ENCODE data around the gene GTF2H1.
A peak's percentile ranks its signal among the peaks of the same experiment; 100 is the strongest.

The GTF2H1 gene

DNA sequence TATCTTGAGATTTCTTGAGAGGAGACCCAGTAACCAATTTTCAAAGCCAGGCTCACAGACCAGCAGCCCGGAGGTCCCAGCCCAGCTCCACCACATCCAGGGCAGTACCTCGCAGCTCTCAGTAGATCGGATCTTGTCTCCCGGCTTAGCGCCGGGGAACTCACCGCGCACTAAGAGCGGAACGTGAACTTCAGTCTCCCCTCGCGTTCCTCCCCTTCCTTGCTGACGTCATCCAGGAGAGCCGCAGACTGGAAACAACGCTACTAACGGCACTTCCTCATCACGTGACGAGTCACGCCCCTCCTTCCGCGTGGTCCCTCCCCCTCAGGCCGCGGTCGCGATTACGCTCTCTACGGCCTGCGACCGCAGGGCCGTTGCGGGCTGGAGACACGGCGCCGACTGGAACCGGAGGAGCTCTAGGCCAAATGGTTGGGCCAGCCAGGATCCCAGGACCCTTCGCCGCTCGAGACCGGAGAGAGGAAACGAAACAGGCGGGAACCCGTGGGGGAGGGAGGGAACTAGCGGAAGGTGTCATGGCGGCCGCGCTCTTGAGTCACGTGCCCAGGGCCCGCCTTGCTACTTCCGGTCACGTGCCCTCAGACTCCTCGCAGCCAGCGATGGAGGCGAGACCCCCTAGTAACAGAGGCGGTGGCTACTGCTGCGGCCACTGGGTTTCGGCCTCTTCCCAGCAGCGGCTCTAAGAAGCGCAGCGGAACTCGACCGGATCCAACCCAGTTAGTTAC is at the start of gene GTF2H1, which contains the start of gene HPS5:
Gene GTF2H1, plus strand, starts transcription at position 599 of the 743 bp plus-strand sequence. CDS start 10,508 bp downstream, outside the sequence.
Gene HPS5, minus strand, starts transcription at position 172 of the 743 bp plus-strand sequence. CDS start 4,282 bp downstream, outside the sequence.
- H3K4me1 ChIP-seq (ENCODE audit: insufficient read depth, low read length), result peaks cover 5% of the 10 kb centered on the region
- peak within 1 kb of the TSS; percentile 99 for H3K27ac ChIP-seq (ENCODE audit: low read length)
- no peaks in the 10 kb centered on the region for H3K9me3 ChIP-seq (ENCODE audit: insufficient read depth, low read depth, low read length)
- H3K36me3 ChIP-seq (ENCODE audit: insufficient read depth, low read depth, low read length), result peaks cover 20% of the 10 kb centered on the region
- H3K27me3 ChIP-seq (ENCODE audit: insufficient read depth, low read length), result no peaks in the 10 kb centered on the region
- H3K4me3 ChIP-seq (ENCODE audit: low read length), result peak within 1 kb of the TSS; percentile 85
- H3K9ac ChIP-seq (ENCODE audit: low read depth, low read length), result peak within 1 kb of the TSS; percentile 89

DNA sequence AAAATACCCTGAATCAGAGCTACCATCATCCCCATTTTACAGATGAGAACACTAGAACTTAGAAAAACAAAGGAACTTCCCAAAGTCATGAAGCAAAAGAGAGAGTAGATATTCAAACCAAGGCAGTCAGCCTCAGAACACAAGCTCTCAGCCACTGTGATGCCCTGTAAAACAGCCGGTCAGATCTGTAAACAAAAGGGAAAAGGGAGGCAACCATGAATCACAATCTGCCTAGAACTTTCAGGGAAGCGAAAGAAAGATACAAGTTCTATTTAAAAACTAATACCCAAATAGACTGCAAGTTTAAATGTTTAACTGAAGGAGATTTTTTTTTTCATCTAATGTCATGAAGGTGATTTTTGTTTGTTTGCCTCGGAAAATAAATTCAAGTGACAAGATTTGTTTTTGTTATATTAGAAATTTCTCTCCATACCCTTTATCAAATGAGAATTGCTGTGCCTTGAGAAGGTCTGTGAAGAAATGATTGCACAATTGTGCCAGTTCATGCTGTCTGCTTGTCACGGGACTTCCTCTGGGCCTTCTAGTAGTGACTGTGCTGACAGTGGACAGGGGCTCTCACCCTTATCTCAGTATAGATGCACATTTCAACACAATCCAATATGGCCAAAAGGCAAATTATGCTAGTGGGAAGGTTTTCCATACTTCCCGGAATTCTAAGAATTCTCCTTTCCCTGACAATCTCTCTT is 44.6 kb upstream of the GTF2H1 start:
- Histone ChIP-seq H3K9ac (ENCODE audit: low read depth, low read length) (no peak overlapping the region), H3K4me1 (ENCODE audit: insufficient read depth, low read length) (no peaks in the 10 kb centered on the region), H3K36me3 (ENCODE audit: insufficient read depth, low read depth, low read length) (peaks cover 43% of the 10 kb centered on the region), H3K9me3 (ENCODE audit: insufficient read depth, low read depth, low read length) (no peaks in the 10 kb centered on the region), H3K4me3 (ENCODE audit: low read length) (no peak overlapping the region), H3K27me3 (ENCODE audit: insufficient read depth, low read length) (no peaks in the 10 kb centered on the region), H3K27ac (ENCODE audit: low read length) (no peak overlapping the region)

DNA sequence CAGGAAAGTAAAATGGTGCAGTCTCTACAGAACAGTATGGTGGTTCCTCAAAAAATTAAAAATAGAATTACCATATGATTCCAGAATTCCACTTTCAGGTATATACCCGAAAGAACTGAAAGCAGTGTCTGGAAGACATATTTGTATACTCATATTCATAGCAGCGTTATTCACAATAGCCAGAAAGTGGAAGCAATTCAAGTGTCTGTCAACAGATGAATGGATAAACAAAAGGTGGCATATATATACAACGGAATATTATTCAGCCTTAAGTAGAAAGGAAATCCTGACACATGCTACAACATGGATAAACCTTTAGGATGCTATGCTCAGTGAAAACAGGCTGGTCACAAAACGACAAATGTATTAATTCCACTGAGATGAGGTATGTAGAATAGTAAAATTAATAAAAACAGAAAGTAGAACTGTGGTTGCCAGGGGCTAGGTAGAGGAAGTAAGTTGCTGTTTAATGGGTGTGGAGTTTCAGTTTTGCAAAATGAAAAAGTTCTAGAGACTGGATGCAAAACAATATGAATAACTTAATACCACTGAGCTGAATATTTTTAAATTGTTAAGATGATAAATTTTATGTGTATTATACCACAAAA is 41.8 kb upstream of the GTF2H1 start:
- H3K36me3 ChIP-seq (ENCODE audit: insufficient read depth, low read depth, low read length), result peaks cover 71% of the 10 kb centered on the region
- H3K9me3 ChIP-seq (ENCODE audit: insufficient read depth, low read depth, low read length), result no peaks in the 10 kb centered on the region
- no peaks in the 10 kb centered on the region for H3K27me3 ChIP-seq (ENCODE audit: insufficient read depth, low read length)
- H3K4me1 ChIP-seq (ENCODE audit: insufficient read depth, low read length), result no peaks in the 10 kb centered on the region
- no peak overlapping the region for H3K9ac ChIP-seq (ENCODE audit: low read depth, low read length)
- H3K27ac ChIP-seq (ENCODE audit: low read length), result no peak overlapping the region
- no peak overlapping the region for H3K4me3 ChIP-seq (ENCODE audit: low read length)

DNA sequence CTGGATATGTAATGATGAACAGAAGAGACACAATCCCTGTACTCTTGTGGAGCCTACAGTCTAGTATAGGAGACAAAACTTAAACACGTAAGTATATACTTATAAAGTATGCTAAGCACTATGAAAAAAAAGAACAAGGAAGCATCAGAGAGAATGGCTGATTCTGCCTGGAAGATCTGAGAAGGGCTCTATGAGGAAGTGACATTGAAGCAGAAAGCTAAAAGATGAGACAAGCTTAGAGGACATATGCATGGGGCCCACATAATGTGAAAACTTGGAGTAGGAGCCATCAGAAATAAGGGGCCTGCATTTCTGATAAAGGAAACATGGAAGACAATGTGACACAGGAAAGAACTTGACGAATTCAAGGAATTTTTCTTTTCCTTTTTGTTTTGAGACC is 39.7 kb upstream of the GTF2H1 start:
- Histone ChIP-seq H3K27ac (ENCODE audit: low read length) (no peak overlapping the region), H3K27me3 (ENCODE audit: insufficient read depth, low read length) (no peaks in the 10 kb centered on the region), H3K9ac (ENCODE audit: low read depth, low read length) (no peak overlapping the region), H3K9me3 (ENCODE audit: insufficient read depth, low read depth, low read length) (no peaks in the 10 kb centered on the region), H3K4me1 (ENCODE audit: insufficient read depth, low read length) (no peaks in the 10 kb centered on the region), H3K36me3 (ENCODE audit: insufficient read depth, low read depth, low read length) (peaks cover 92% of the 10 kb centered on the region), H3K4me3 (ENCODE audit: low read length) (no peak overlapping the region)

DNA sequence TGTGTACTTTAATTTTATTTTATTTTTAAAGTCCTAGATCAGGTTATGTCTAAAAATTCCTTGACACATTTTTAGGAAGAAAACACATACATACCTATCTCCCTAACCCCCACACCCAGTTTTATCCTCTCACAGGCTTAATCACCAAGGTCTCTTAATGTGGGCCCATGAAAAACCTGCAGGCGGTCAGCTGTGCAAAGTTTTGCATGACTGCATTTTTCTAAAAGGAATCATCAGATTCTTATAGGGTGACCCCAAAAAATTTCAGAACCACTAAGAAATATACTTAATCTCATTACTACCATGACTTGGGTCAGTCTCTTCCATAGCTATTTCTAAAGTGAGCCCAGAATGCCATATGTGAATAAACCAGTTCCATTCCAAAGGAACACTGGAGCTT is 36.5 kb upstream of the GTF2H1 start:
- Histone ChIP-seq H3K9ac (ENCODE audit: low read depth, low read length) (no peak overlapping the region), H3K27me3 (ENCODE audit: insufficient read depth, low read length) (no peaks in the 10 kb centered on the region), H3K27ac (ENCODE audit: low read length) (no peak overlapping the region), H3K36me3 (ENCODE audit: insufficient read depth, low read depth, low read length) (peaks cover 95% of the 10 kb centered on the region), H3K9me3 (ENCODE audit: insufficient read depth, low read depth, low read length) (no peaks in the 10 kb centered on the region), H3K4me1 (ENCODE audit: insufficient read depth, low read length) (no peaks in the 10 kb centered on the region), H3K4me3 (ENCODE audit: low read length) (no peak overlapping the region)

DNA sequence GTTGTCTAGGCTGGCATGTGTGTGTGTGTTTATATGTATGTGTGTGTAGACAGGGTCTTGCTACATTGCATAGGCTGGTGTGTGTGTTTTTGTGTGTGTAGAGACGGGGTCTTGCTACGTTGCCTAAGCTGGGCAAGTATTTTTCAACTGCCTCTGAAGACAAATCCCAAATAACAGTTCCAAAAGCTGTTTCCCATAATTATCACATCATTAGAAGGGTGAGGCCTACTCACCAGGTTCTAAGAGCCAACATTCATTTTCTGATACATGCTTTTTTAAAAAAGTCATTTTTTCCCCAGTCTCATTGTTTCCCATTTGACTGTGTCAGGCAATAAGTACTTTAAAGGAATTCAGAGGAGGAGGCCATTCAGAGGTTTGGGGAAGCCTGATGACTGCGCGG is 33.5 kb upstream of the GTF2H1 start:
- Histone ChIP-seq H3K27ac (ENCODE audit: low read length) (no peak overlapping the region), H3K27me3 (ENCODE audit: insufficient read depth, low read length) (no peaks in the 10 kb centered on the region), H3K4me3 (ENCODE audit: low read length) (no peak overlapping the region), H3K36me3 (ENCODE audit: insufficient read depth, low read depth, low read length) (peaks cover 94% of the 10 kb centered on the region), H3K9ac (ENCODE audit: low read depth, low read length) (no peak overlapping the region), H3K9me3 (ENCODE audit: insufficient read depth, low read depth, low read length) (no peaks in the 10 kb centered on the region), H3K4me1 (ENCODE audit: insufficient read depth, low read length) (no peaks in the 10 kb centered on the region)

DNA sequence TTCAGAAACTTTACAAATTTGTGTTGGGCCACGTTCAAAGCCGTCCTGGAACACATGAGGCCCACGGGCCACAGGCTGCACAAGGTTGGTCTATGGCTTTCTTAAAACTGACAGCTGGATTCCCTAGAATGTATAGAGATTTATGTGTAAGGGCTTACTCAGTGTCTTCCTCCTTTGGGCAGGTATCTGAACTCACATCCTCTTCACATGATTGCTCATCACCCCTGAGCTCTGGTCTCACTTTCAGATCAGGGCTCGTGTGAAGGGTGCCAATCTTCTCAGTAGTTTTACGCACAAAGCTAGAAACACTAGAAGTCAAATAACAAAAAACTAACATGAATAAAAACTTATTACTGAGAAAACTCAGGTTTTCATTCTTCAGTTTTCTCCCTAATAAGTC is 27.5 kb upstream of the GTF2H1 start:
- Histone ChIP-seq H3K36me3 (ENCODE audit: insufficient read depth, low read depth, low read length) (peaks cover 92% of the 10 kb centered on the region), H3K4me3 (ENCODE audit: low read length) (no peak overlapping the region), H3K9ac (ENCODE audit: low read depth, low read length) (no peak overlapping the region), H3K27ac (ENCODE audit: low read length) (no peak overlapping the region), H3K4me1 (ENCODE audit: insufficient read depth, low read length) (no peaks in the 10 kb centered on the region), H3K27me3 (ENCODE audit: insufficient read depth, low read length) (no peaks in the 10 kb centered on the region), H3K9me3 (ENCODE audit: insufficient read depth, low read depth, low read length) (no peaks in the 10 kb centered on the region)

DNA sequence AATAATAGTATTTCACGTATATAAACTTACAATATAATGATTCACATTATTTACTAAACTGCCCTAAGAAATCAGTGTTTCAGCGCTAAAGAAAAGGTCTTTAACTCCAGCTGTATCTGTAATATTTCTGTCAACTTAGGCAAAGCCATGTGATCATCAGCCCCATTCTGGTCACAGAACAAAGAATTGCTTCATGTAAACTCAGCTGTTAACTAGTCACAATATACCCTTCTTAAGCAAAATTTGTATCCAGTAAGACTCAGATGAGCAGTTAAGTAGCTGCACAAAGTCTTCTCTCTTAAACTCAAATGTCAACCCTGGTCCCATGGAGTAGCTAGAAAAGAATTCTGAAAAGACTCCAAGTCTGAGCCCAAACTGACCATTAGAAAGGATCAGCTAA is 27.1 kb upstream of the GTF2H1 start:
- Histone ChIP-seq H3K4me3 (ENCODE audit: low read length) (no peak overlapping the region), H3K9ac (ENCODE audit: low read depth, low read length) (no peak overlapping the region), H3K36me3 (ENCODE audit: insufficient read depth, low read depth, low read length) (peaks cover 92% of the 10 kb centered on the region), H3K4me1 (ENCODE audit: insufficient read depth, low read length) (no peaks in the 10 kb centered on the region), H3K27ac (ENCODE audit: low read length) (no peak overlapping the region), H3K27me3 (ENCODE audit: insufficient read depth, low read length) (no peaks in the 10 kb centered on the region), H3K9me3 (ENCODE audit: insufficient read depth, low read depth, low read length) (no peaks in the 10 kb centered on the region)

DNA sequence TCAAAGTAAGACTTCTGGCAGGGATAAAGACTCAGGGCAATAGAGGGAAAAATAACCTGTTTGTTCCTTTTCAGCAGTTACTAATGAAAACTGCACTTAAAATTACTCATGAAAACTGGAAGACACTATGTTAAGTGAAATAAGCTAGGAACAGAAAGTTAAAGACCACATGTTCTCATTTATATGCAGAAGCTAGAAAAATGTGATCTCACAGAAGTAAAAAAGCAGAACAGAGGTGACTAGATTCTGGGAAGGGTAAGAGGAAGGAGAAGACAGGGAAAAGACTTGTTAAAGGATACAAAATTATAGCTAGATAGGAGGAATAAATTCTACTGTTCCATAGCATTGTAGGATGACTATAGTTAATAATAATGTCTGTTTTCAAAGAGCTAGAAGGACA is 22.6 kb upstream of the GTF2H1 start:
- no peak overlapping the region for H3K27ac ChIP-seq (ENCODE audit: low read length)
- no peak overlapping the region for H3K9ac ChIP-seq (ENCODE audit: low read depth, low read length)
- H3K4me3 ChIP-seq (ENCODE audit: low read length), result no peak overlapping the region
- no peaks in the 10 kb centered on the region for H3K9me3 ChIP-seq (ENCODE audit: insufficient read depth, low read depth, low read length)
- H3K27me3 ChIP-seq (ENCODE audit: insufficient read depth, low read length), result no peaks in the 10 kb centered on the region
- H3K36me3 ChIP-seq (ENCODE audit: insufficient read depth, low read depth, low read length), result peaks cover 91% of the 10 kb centered on the region
- no peaks in the 10 kb centered on the region for H3K4me1 ChIP-seq (ENCODE audit: insufficient read depth, low read length)

DNA sequence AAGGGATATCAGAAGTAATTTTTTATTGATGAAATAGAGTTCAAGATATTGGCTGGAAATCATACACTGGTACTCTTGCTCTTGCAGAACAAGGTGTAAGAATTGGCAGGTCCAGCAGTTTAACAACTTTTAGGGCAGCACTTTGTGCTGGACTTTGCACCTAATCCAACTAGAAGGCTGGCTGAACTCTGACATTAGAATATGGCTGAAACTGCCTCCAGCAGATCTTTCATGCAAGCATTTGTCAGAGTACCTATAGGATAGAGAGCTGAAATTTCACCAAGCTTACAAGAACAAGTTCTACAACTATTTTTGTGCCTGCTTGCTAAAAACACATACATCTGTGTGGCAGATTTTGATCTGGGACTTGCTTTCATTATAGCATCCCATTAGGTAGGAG is 17.6 kb upstream of the GTF2H1 start:
- peaks cover 96% of the 10 kb centered on the region for H3K36me3 ChIP-seq (ENCODE audit: insufficient read depth, low read depth, low read length)

DNA sequence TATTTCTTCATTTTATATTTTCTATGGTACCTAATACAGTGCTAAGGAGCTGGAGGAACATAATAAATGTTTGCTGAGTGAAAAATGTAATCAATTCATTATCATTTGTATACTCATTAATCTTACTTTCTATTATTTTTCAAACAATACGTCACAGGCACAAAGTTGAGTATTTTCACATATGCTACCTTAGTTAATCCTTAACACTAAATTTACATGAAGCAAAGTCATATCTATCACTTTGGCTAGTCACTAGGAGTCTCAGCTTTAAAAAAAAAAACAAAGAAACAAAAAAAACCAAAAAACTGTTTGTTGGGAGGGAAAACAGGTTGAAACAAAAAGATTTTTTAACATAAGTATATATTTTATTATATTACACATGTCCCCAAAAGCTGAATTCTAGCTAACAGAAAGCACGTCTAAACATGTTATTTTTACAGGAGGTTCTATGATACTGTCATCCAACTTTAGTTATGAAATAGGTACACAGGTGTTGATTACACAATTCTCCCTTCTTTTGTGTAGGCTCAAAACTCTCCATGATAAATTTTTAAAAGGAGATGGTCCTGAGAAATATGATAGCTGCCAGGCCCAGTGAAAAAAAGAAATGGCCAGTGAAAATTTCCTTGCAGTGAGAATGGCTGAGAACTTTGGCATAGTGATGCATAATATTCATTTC is 14.8 kb upstream of the GTF2H1 start:
- Histone ChIP-seq H3K27ac (ENCODE audit: low read length) (no peak overlapping the region), H3K36me3 (ENCODE audit: insufficient read depth, low read depth, low read length) (peaks cover 90% of the 10 kb centered on the region)

More for the DNA sequence above, 17.6 kb upstream of the GTF2H1 start:
- no peak overlapping the region for H3K4me3 ChIP-seq (ENCODE audit: low read length)
- H3K9me3 ChIP-seq (ENCODE audit: insufficient read depth, low read depth, low read length), result no peaks in the 10 kb centered on the region
- H3K4me1 ChIP-seq (ENCODE audit: insufficient read depth, low read length), result no peaks in the 10 kb centered on the region
- no peak overlapping the region for H3K9ac ChIP-seq (ENCODE audit: low read depth, low read length)
- H3K27ac ChIP-seq (ENCODE audit: low read length), result no peak overlapping the region
- H3K27me3 ChIP-seq (ENCODE audit: insufficient read depth, low read length), result no peaks in the 10 kb centered on the region

More for the DNA sequence above, 14.8 kb upstream of the GTF2H1 start:
- Histone ChIP-seq H3K4me1 (ENCODE audit: insufficient read depth, low read length) (no peaks in the 10 kb centered on the region), H3K9ac (ENCODE audit: low read depth, low read length) (no peak overlapping the region), H3K9me3 (ENCODE audit: insufficient read depth, low read depth, low read length) (no peaks in the 10 kb centered on the region), H3K4me3 (ENCODE audit: low read length) (no peak overlapping the region), H3K27me3 (ENCODE audit: insufficient read depth, low read length) (no peaks in the 10 kb centered on the region)
